Naive B cell (primary cell): ENCODE measurements around the gene DDO. TPM values are rescaled to one million over a fixed set of nuclear protein-coding genes. Genes with fewer than 3 reads are reported as not detected.

Experiments
- ATAC-seq, 2 donors: fragments of 150-1000 bp; cut with Tn5 transposase; 2 replicates each; pipeline ENCODE4 v1.10.0; 2021; ENCODE audit warnings: low read depth in 2 of 2, mild to moderate bottlenecking in 2 of 2, moderate library complexity in 2 of 2
- DNase-seq: peaks from one replicate; pipeline ENCODE4 v3.0.0; 2022
- H3K27ac Mint-ChIP-seq, 6 donors: one replicate each; pipeline ENCODE4 v1.8.0; 2020 to 2022; ENCODE audit warnings: mild to moderate bottlenecking in 6 of 6, mixed read lengths in 6 of 6, moderate library complexity in 5 of 6, inconsistent platforms in 2 of 6
- H3K27me3 Mint-ChIP-seq, 3 donors: one replicate each; pipeline ENCODE4 v1.8.0; 2021 to 2022; ENCODE audit warnings: mixed read lengths in 3 of 3, mild to moderate bottlenecking in 1 of 3
- H3K36me3 Mint-ChIP-seq, 2 donors: one replicate each; pipeline ENCODE4 v1.8.0; 2020 to 2022; ENCODE audit warnings: mixed read lengths in 2 of 2, inconsistent platforms in 1 of 2, mild to moderate bottlenecking in 1 of 2
- H3K4me1 Mint-ChIP-seq, 3 donors: one replicate each; pipeline ENCODE4 v1.8.0; 2020 to 2022; ENCODE audit warnings: mixed read lengths in 3 of 3, inconsistent platforms in 1 of 3, mild to moderate bottlenecking in 1 of 3, moderate library complexity in 1 of 3
- H3K4me3 Mint-ChIP-seq, 8 donors: one replicate each; pipeline ENCODE4 v1.8.0; 2020 to 2022; ENCODE audit warnings: mild to moderate bottlenecking in 8 of 8, mixed read lengths in 8 of 8, moderate library complexity in 8 of 8, inconsistent platforms in 2 of 8
- H3K9me3 Mint-ChIP-seq, 7 donors: one replicate each; pipeline ENCODE4 v1.8.0; 2020 to 2022; ENCODE audit warnings: mixed read lengths in 7 of 7, mild to moderate bottlenecking in 5 of 7, inconsistent platforms in 2 of 7, moderate library complexity in 1 of 7
- polyA plus RNA-seq, 6 donors: library from polyadenylated mRNA; unstranded; fragments of 300-500 nt; fragmentation: Illumina TruSeq; gene quantifications; one replicate each; pipeline ENCODE4 v1.2.3, GENCODE V29; 2021; ENCODE audit warnings: low read depth in 6 of 6

The DDO gene
- polyA plus RNA-seq, 6 donors from 2014 or later = not detected

GRCh38 chr6:110434961-110435602, 19.7 kb upstream of the DDO start:
- H3K27ac Mint-ChIP-seq = no peak overlapping the region
- no peak for DNase-seq
- peaks cover 0 to 2% (median 0%) of the 10 kb centered on the region in 3 donors for H3K27me3 Mint-ChIP-seq
- no peak overlapping the region for H3K4me3 Mint-ChIP-seq
- no peaks in the 10 kb centered on the region for H3K4me1 Mint-ChIP-seq
- no peaks in the 10 kb centered on the region for H3K36me3 Mint-ChIP-seq
- no peak for ATAC-seq
- H3K9me3 Mint-ChIP-seq = peaks cover 0 to 7% (median 0%) of the 10 kb centered on the region in 7 donors

GRCh38 chr6:110432285-110432900, 17.0 kb upstream of the DDO start:
- no peaks in the 10 kb centered on the region for H3K36me3 Mint-ChIP-seq
- H3K27me3 Mint-ChIP-seq = no peaks in the 10 kb centered on the region
- DNase-seq (no peak), ATAC-seq (no peak)
- H3K27ac Mint-ChIP-seq = peak overlapping the region in 1 of 6 donors; percentile 16
- H3K4me3 Mint-ChIP-seq = no peak overlapping the region
- H3K9me3 Mint-ChIP-seq = peaks cover 0 to 7% (median 0%) of the 10 kb centered on the region in 7 donors
- H3K4me1 Mint-ChIP-seq = peaks cover 0 to 7% (median 5%) of the 10 kb centered on the region in 3 donors

DNA sequence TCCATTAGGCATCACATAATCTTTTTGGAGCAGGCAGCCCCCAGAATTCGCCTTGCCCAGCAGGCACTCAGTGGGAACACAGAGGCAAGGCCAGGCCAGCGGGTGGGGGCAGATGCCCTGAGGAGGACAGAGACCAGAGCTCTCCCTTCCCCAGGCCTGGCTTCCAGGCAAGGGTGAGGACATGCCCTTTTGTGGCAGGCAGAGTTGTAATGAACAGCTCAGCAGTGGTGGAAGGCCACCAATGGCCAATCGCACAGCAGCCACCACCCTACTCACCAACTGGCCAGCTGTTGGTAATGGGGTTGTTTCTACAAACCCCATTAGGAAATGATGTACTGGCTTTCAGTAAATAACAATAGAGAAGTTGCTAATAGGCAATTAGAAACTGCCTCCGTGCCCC, 15.4 kb upstream of the DDO start:
- H3K27ac Mint-ChIP-seq = no peak overlapping the region
- no peak overlapping the region for H3K4me3 Mint-ChIP-seq
- no peaks in the 10 kb centered on the region for H3K36me3 Mint-ChIP-seq
- H3K27me3 Mint-ChIP-seq = no peaks in the 10 kb centered on the region
- ATAC-seq (no peak), DNase-seq (no peak)
- peaks cover 0 to 7% (median 5%) of the 10 kb centered on the region in 3 donors for H3K4me1 Mint-ChIP-seq
- H3K9me3 Mint-ChIP-seq = peaks cover 0 to 7% (median 0%) of the 10 kb centered on the region in 7 donors

GRCh38 chr6:110430236-110430635, 14.9 kb upstream of the DDO start:
- Mint-ChIP-seq H3K4me3 (no peak overlapping the region), H3K36me3 (no peaks in the 10 kb centered on the region), H3K4me1 (peaks cover 0 to 7% (median 5%) of the 10 kb centered on the region in 3 donors), H3K9me3 (peaks cover 0 to 4% (median 0%) of the 10 kb centered on the region in 7 donors), H3K27me3 (no peaks in the 10 kb centered on the region), H3K27ac (no peak overlapping the region)
- no peak for DNase-seq
- no peak for ATAC-seq

- Mint-ChIP-seq H3K27ac (peak overlapping the region in 1 of 6 donors; percentile 25), H3K36me3 (no peaks in the 10 kb centered on the region), H3K9me3 (peaks cover 0 to 2% (median 0%) of the 10 kb centered on the region in 7 donors), H3K4me1 (peaks cover 0 to 7% (median 5%) of the 10 kb centered on the region in 3 donors), H3K4me3 (no peak overlapping the region), H3K27me3 (peaks cover 0 to 6% (median 0%) of the 10 kb centered on the region in 3 donors)
- ATAC-seq (no peak), DNase-seq (no peak)
Measured at GRCh38 chr6:110428153-110428552, 12.8 kb upstream of the DDO start.

- Mint-ChIP-seq H3K36me3 (peaks cover 4 to 10% of the 10 kb centered on the region in 2 donors), H3K27ac (no peak overlapping the region), H3K4me3 (no peak overlapping the region), H3K9me3 (peaks cover 6 to 12% (median 8%) of the 10 kb centered on the region in 7 donors), H3K4me1 (peaks cover 0 to 7% (median 5%) of the 10 kb centered on the region in 3 donors), H3K27me3 (peaks cover 0 to 18% (median 8%) of the 10 kb centered on the region in 3 donors)
- DNase-seq (no peak), ATAC-seq (no peak)
Measured at GRCh38 chr6:110425816-110426215, 10.4 kb upstream of the DDO start.

- Mint-ChIP-seq H3K36me3 (peaks cover 4 to 10% of the 10 kb centered on the region in 2 donors), H3K27me3 (peaks cover 3 to 25% (median 16%) of the 10 kb centered on the region in 3 donors), H3K4me1 (no peaks in the 10 kb centered on the region), H3K9me3 (peaks cover 6 to 12% (median 8%) of the 10 kb centered on the region in 7 donors), H3K4me3 (no peak overlapping the region), H3K27ac (no peak overlapping the region)
- ATAC-seq (no peak), DNase-seq (no peak)
Measured at GRCh38 chr6:110422444-110422822, 7.1 kb upstream of the DDO start.

GRCh38 chr6:110421749-110422443, 6.5 kb upstream of the DDO start:
- H3K4me3 Mint-ChIP-seq = no peak overlapping the region
- DNase-seq = no peak
- peaks cover 4 to 10% of the 10 kb centered on the region in 2 donors for H3K36me3 Mint-ChIP-seq
- peaks cover 3 to 25% (median 16%) of the 10 kb centered on the region in 3 donors for H3K27me3 Mint-ChIP-seq
- H3K9me3 Mint-ChIP-seq = peaks cover 6 to 12% (median 8%) of the 10 kb centered on the region in 7 donors
- no peak for ATAC-seq
- H3K4me1 Mint-ChIP-seq = no peaks in the 10 kb centered on the region
- no peak overlapping the region for H3K27ac Mint-ChIP-seq

DNA sequence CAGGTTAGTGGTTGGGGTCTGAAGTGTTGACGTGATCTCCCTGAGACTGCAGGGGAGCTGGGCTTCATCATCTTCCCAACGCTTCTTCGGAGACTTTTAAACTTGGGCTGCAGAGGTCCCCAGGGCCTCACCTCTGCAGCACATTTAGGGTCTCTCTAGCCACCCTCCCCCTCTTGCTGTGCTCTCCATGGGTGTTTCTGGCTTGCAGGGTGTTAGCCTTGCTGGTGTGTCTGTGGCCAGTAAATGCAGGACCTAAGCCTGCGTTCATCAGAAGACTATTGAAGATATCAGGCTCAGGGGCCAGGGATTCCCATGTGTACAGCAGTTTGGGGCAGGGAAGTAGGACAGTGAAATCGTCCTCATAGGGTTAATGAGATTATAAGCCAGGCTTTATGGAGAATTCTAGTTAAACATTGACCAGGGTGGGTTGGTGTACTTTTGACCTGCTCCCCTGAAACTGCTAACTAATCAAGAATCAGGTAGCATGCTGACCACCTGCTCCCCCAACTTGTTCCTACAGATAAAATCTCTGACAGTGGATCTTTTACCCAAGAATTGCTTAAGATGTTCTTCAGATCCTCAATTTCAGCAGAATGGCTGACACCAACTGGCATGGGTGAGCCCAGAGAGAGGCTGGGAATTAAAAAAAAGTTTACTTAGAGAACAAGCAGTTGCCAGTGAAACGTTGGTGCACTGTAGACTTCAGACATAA, 3.8 kb upstream of the DDO start:
- H3K27me3 Mint-ChIP-seq = peaks cover 3 to 22% (median 16%) of the 10 kb centered on the region in 3 donors
- DNase-seq = no peak

GRCh38 chr6:110418594-110418993, 3.2 kb upstream of the DDO start:
- Mint-ChIP-seq H3K4me3 (no peak overlapping the region), H3K36me3 (peaks cover 4 to 10% of the 10 kb centered on the region in 2 donors), H3K9me3 (peaks cover 6 to 12% (median 8%) of the 10 kb centered on the region in 7 donors), H3K27me3 (peaks cover 3 to 19% (median 16%) of the 10 kb centered on the region in 3 donors), H3K27ac (no peak overlapping the region), H3K4me1 (peaks cover 8 to 11% (median 10%) of the 10 kb centered on the region in 3 donors)
- ATAC-seq (no peak), DNase-seq (no peak)

More for the DNA sequence above, 3.8 kb upstream of the DDO start:
- H3K36me3 Mint-ChIP-seq = peaks cover 4 to 10% of the 10 kb centered on the region in 2 donors
- no peak for ATAC-seq
- H3K27ac Mint-ChIP-seq = no peak overlapping the region
- peaks cover 6 to 12% (median 8%) of the 10 kb centered on the region in 7 donors for H3K9me3 Mint-ChIP-seq
- H3K4me1 Mint-ChIP-seq = peaks cover 8 to 11% (median 10%) of the 10 kb centered on the region in 3 donors
- no peak overlapping the region for H3K4me3 Mint-ChIP-seq

DNA sequence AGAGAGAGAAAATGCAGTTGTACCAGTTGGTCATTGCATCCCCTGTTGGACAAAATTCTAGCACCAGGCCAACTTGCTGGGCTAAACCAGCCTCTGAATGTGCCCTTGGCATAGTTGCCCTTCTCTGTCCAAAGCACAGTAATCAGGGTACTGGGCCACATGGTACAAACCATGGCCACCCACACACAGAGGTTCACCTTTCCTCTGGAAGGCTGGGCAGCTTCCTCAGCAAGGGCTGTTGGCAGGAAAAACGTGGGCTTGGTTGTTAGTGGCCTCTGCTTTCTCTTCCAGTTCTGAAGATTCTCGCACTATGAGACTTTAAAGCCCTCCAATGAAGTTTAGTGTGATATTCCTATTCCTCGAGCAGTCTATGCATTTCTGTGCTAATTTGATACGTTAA, 706 bp downstream of the DDO start:
- Mint-ChIP-seq H3K27ac (no peak overlapping the region), H3K4me1 (peaks cover 8 to 11% (median 10%) of the 10 kb centered on the region in 3 donors), H3K36me3 (no peaks in the 10 kb centered on the region), H3K27me3 (peaks cover 3 to 8% (median 6%) of the 10 kb centered on the region in 3 donors), H3K4me3 (peak overlapping the region in 3 of 8 donors; percentile 39 to 48 (median 47)), H3K9me3 (no peaks in the 10 kb centered on the region)
- ATAC-seq (no peak), DNase-seq (no peak)

- no peak overlapping the region for H3K27ac Mint-ChIP-seq
- no peaks in the 10 kb centered on the region for H3K36me3 Mint-ChIP-seq
- no peaks in the 10 kb centered on the region for H3K9me3 Mint-ChIP-seq
- no peaks in the 10 kb centered on the region for H3K27me3 Mint-ChIP-seq
- H3K4me1 Mint-ChIP-seq = peaks cover 8 to 11% (median 10%) of the 10 kb centered on the region in 3 donors
- ATAC-seq (no peak), DNase-seq (no peak)
- H3K4me3 Mint-ChIP-seq = no peak overlapping the region
Measured at GRCh38 chr6:110412360-110412759, 3.0 kb downstream of the DDO start.

DNA sequence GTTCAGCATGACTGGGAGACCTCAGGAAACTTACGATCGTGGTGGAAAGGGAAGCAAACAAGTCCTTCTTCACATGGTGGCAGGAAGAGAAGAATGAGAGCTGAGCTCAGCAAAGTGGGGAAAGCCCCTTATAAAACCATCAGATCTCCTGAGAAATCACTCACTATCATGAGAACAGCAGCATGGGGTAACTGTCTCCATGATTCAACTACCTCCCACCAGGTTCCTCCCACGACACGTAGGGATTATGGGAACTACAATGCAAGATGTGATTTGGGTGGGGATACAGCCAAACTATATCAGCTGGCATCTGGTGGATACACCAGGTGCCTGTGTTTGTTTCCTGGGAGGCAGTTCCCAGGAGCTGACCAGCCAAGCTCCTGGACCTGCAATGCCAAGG, 4.9 kb downstream of the DDO start:
- peak overlapping the region in 1 of 6 donors; percentile 3 for H3K27ac Mint-ChIP-seq

More for the DNA sequence above, 4.9 kb downstream of the DDO start:
- H3K4me3 Mint-ChIP-seq = no peak overlapping the region
- no peaks in the 10 kb centered on the region for H3K9me3 Mint-ChIP-seq
- ATAC-seq (no peak), DNase-seq (no peak)
- no peaks in the 10 kb centered on the region for H3K36me3 Mint-ChIP-seq
- peaks cover 5 to 8% (median 7%) of the 10 kb centered on the region in 3 donors for H3K4me1 Mint-ChIP-seq
- no peaks in the 10 kb centered on the region for H3K27me3 Mint-ChIP-seq
